Activated CD8-positive, alpha-beta memory T cell treated with anti-CD3 and anti-CD28 coated beads for 36 hours (primary cell): ENCODE measurements around the gene SYNJ2. TPM values are rescaled to one million over a fixed set of nuclear protein-coding genes. Genes with fewer than 3 reads are reported as not detected.

Experiments used
- CTCF ChIA-PET: fragments of 350-600 bp; sonication (Branson Sonifier 250); formaldehyde crosslinking; loops from one replicate; lab custom pipeline; 2021; ENCODE audit warnings: antibody characterized with exemption; lab: Charles Lee
- POLR2A ChIA-PET: fragments of 350-600 bp; sonication (Branson Sonifier 250); formaldehyde crosslinking; loops from one replicate; lab custom pipeline; 2021; ENCODE audit warnings: antibody characterized with exemption; lab: Charles Lee
- total RNA-seq, 2 experiments: library from RNA; stranded (reverse); gene quantifications; one replicate each; pipeline ENCODE4 v1.2.3, GENCODE V29; 2021

Gene SYNJ2
- total RNA-seq, 2 experiments from 2014 or later: 25.8 to 27.4 TPM

- POLR2A ChIA-PET: interaction anchor here (0.6 kb wide), 1 partner anchor 658 kb away, joined by 4 read pairs; no protein-coding TSS in a partner anchor
- CTCF ChIA-PET: interaction anchor here (0.8 to 2.8 kb wide), 3 partner anchors 17 to 87 kb away, joined by 3 to 17 read pairs (median 4); partner anchors contain the start of gene SYNJ2
Observed at GRCh38 chr6:158069800-158070195, 88.1 kb downstream of the SYNJ2 start.

DNA sequence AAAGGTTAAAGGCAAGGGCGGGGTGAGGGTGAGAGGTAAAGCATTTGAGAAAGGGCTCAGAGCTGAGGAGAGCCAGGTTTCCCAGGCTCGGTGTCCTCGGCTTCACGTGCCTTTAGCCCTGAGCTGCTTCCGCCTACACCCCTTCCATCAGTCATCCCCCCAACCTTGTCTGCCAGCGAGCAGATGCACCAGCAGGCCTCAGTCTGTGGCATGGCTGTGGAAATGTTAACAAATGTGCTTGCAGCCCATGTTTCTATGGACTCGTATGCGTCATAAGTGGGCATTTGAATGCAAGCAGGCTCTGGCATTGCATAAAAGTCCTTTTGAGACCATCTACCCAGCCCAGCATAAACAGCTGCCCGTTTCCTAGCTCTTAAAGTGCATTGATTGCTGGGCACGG lies 88.8 kb downstream of the SYNJ2 start:
- ChIA-PET POLR2A (no interaction called here), CTCF (interaction anchor here (0.5 to 2.8 kb wide), 5 partner anchors 16 to 393 kb away, joined by 3 to 17 read pairs (median 4); partner anchors contain the start of gene SYNJ2)

DNA sequence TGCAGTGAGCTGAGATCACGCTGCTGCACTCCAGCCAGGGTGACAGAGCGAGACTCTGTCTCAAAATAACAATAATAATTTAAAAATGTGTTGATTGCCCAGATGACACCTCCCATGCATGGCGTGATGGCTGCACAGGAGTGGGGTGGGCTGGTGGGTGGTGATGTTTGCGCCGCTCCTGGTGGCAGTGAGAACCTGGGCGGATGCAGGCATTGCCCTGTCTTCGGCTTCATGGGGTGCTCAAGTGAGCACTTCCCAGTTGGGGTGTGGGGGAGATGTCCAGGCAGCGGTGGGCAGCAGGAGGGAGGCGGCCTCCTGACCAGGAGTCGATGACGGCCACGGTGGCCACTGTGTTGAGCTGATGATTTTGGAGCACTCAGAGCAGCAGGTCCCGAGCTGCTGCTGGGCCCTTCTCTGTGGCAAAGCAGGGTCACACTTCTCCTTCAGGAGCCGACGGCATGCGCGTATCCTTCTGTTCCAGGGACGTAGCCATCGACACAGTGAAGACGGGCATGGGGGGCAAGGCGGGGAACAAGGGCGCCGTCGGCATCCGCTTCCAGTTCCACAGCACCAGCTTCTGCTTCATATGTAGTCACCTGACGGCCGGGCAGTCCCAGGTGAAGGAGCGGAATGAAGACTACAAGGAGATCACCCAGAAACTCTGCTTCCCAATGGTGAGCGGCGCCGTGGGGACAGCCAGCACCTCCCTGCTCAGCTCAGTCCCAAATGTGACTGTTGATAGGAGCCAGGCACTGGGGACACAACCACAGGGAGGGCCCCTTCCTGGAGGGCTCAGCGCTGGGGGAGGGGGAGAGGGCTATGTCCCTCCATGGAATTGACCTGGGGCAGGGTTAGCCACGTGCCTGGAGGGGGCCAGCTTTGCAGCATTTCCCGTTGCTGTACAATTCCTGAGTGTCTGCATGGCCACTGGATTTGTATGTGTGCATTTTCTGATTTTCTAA lies 89.7 kb downstream of the SYNJ2 start:
- CTCF ChIA-PET: interaction anchor here (0.8 to 2.8 kb wide), 14 partner anchors 11 to 315 kb away, joined by 3 to 17 read pairs (median 4); no protein-coding TSS in a partner anchor
- POLR2A ChIA-PET: no interaction called here

DNA sequence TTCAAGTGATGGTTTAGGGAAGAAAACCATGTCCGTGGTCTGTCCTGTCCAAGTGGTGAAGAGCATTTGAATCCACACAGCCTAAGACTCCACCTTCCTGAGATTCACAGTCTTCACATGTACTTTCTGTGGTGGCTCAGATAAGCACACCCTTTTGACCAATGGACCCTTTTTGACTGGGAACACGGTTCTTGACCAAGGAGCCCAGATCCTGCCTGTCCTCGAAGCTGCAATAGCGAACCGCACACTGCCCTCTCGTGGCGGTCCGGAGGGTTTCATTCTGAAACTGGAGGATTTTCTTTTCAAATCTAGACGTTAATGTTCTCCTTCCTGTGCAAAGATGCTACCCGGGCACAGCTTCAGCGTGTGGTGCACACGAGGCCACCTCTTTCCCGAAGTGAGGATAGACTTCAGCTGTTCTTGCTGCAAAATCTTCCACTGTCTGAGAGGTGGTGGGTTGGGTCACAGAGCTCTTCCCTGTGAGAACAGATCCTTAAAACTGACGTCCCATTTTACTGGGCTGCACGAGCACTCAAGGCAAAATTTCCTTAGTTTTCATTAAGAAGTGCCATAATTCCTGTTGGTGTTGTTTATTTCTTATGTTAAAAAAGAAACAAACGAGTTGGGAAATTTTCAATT lies 90.5 kb downstream of the SYNJ2 start:
- POLR2A ChIA-PET: no interaction called here
- CTCF ChIA-PET: interaction anchor here (0.6 to 2.8 kb wide), 18 partner anchors 11 to 316 kb away, joined by 3 to 17 read pairs (median 4); no protein-coding TSS in a partner anchor

DNA sequence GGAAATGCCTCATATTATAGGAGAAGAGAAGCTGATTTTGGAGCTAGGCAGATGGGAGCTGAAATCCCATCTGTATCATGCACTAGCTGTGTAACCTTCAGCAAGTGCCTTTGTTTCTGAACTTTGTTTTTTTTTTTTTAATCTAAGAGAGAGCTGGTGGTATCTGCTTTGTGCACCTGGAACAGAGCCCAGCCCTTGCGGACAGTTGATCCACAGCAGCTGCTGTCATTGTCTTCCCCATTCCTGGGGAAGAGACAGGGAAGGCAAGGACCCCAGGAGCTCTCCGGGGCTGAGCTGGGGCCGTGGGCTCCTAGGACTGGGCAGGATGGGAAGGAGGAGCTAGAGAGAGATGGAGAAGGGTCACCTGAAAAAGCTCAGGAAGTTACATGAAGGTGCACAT lies 92.1 kb downstream of the SYNJ2 start:
- POLR2A ChIA-PET: no interaction called here

GRCh38 chr6:158076548-158076947 lies 94.9 kb downstream of the SYNJ2 start:
- ChIA-PET POLR2A (no interaction called here), CTCF (interaction anchor here (1.5 kb wide), 1 partner anchor 18 kb away, joined by 3 read pairs; no protein-coding TSS in a partner anchor)

More for the DNA sequence above, 92.1 kb downstream of the SYNJ2 start:
- CTCF ChIA-PET: interaction anchor here (0.7 to 1.3 kb wide), 3 partner anchors 17 to 989 kb away, joined by 3 read pairs; no protein-coding TSS in a partner anchor

- ChIA-PET POLR2A (interaction anchor here (0.6 kb wide), 1 partner anchor 697 kb away, joined by 4 read pairs; the partner anchor contains the start of gene ZDHHC14), CTCF (interaction anchor here (1.1 kb wide), 1 partner anchor 10 kb away, joined by 3 read pairs; no protein-coding TSS in a partner anchor)
Observed at GRCh38 chr6:158077676-158078075, 96.0 kb downstream of the SYNJ2 start.

- ChIA-PET CTCF (interaction anchor here (0.7 to 1.1 kb wide), 2 partner anchors 11 to 164 kb away, joined by 3 read pairs; no protein-coding TSS in a partner anchor), POLR2A (no interaction called here)
Observed at GRCh38 chr6:158078320-158078719, 96.7 kb downstream of the SYNJ2 start.

DNA sequence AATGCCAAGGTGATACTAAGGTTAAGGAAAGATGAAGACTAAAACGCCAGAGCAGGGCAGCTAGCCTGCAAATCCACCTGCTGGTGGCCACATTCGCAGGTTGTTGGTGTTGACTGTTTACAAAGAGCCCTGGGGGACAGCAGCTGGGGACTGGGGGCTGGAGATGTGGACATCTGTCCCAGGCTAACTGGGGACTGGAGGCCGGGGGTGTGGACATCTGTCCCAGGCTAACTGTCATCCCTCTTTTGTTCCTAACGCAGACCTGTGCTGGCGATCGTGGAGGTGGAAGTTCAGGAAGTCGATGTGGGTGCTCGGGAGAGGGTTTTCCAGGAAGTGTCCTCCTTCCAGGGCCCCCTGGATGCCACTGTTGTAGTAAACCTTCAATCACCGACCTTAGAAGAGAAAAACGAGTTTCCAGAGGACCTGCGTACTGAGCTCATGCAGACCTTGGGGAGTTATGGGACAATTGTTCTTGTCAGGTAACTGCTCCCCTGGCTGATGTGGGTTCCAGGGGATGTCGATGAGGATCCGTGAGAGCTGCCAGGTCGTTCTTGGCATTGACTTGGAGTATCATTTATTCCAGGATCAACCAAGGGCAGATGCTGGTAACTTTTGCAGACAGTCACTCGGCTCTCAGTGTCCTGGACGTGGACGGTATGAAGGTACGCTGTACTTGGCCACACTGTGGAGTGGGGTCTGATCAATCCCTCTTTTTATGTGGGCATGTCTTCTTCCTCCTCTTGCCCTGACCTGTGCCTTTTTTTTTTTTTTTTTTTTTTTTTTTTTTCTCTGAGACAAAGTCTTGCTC lies 99.4 kb downstream of the SYNJ2 start:
- POLR2A ChIA-PET: no interaction called here
- CTCF ChIA-PET: interaction anchor here (0.5 to 0.7 kb wide), 2 partner anchors 9 to 24 kb away, joined by 3 read pairs; no protein-coding TSS in a partner anchor

GRCh38 chr6:158081657-158081935 lies 99.9 kb downstream of the SYNJ2 start:
- ChIA-PET CTCF (no interaction called here), POLR2A (interaction anchor here (0.7 kb wide), 1 partner anchor 274 kb away, joined by 9 read pairs; no protein-coding TSS in a partner anchor)

DNA sequence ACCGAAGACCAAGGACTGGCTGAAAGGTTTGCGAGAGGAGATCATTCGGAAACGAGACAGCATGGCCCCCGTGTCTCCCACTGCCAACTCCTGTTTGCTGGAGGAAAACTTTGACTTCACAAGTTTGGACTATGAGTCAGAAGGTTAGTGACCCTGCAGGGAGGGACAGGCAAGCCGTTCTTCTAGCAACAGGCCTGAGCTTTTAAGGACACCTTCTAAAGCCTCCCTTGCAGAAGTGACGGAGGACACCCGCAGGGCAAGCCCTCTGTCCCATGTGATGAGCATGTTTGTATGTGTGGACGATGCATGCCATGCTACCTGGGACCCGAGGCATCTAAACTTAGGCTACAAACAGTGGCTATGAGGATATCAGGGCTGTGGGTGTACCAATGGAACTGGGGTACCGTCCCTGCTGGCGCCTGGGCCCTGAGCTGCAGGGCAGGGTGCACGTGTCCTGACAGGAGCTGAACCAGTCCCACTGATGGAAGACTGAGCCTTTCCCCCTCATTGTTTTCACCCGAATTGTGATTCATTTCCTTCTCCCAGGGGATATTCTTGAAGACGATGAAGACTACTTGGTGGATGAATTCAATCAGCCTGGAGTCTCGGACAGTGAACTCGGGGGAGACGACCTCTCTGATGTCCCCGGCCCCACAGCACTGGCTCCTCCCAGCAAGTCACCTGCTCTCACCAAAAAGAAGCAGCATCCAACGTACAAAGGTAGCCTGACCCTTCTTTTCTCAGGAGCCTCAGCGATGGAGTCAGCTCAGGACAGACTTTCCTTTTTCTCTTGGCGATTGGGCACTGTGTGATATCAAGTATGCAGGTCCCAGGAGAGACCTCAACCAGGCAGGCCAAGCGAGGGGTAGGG lies 102.0 kb downstream of the SYNJ2 start:
- ChIA-PET CTCF (interaction anchor here (1.3 kb wide), 1 partner anchor 11 kb away, joined by 4 read pairs; no protein-coding TSS in a partner anchor), POLR2A (no interaction called here)

DNA sequence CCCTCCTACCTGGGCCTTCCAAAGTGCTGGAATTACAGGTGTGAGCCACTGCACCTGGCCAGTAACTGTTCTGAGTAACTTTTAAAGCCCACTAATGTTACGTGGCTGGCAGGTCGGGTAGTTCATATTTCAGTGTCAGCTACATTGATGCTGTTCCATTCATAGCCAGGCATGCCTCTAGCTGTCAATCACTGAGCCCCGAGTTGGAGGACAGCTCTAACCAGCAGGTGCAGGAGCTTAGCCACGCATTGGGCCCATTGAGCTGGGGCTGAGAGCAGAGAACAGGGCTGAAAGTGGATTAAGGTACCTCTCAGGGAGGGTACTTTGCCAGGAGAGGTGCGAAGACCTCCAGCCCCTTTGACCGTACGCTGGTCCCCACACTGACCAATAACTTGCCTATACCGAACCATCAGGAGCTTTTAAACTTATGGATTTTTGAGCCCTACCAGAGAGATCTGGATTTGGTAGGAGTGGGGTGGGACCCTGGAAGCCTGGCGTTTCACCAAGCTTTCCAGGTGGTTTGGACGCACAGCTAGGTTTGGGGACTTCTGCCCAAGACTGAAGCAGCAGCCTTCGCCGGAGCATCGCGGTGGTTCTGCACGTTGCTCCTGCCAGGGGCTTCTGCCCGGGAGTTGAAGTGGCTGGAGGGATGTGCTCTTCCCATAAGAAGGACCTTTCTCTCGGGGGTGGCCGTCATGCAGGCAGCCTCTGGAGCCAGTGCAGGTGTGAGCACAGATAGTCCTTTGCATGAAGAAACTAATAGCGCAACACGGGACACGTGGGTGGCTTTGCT lies 103.8 kb downstream of the SYNJ2 start:
- ChIA-PET POLR2A (no interaction called here), CTCF (interaction anchor here (1.1 kb wide), 1 partner anchor 13 kb away, joined by 3 read pairs; no protein-coding TSS in a partner anchor)

- ChIA-PET CTCF (interaction anchor here (1.1 kb wide), 1 partner anchor 13 kb away, joined by 3 read pairs; no protein-coding TSS in a partner anchor), POLR2A (no interaction called here)
Observed at GRCh38 chr6:158086054-158086503, 104.4 kb downstream of the SYNJ2 start.

GRCh38 chr6:158086504-158087223 lies 105.0 kb downstream of the SYNJ2 start:
- CTCF ChIA-PET: interaction anchor here (1.1 to 1.2 kb wide), 2 partner anchors 14 to 16 kb away, joined by 3 read pairs; no protein-coding TSS in a partner anchor
- POLR2A ChIA-PET: no interaction called here

- CTCF ChIA-PET: interaction anchor here (1.2 kb wide), 1 partner anchor 17 kb away, joined by 3 read pairs; no protein-coding TSS in a partner anchor
- POLR2A ChIA-PET: no interaction called here
Observed at GRCh38 chr6:158087224-158087867, 105.7 kb downstream of the SYNJ2 start.
